HepG2 (cell line): Measurements from ENCODE around the gene VEGFA. TPM values are rescaled to one million over a fixed set of nuclear protein-coding genes. Genes with fewer than 3 reads are reported as not detected.

Source experiments
- ATAC-seq: fragments of 200-7000 bp; cut with Tn5 transposase; 3 replicates; pipeline ENCODE4 v1.9.1; 2020; ENCODE audit warnings: mild to moderate bottlenecking, moderate library complexity
- BruUV-seq: library from RNA; stranded (reverse); fragments of 400-500 nt; replicated peaks from 2 replicates; lab custom pipeline; 2021; lab: Mats Ljungman, UMichigan
- CTCF ChIA-PET: fragments of 300-600 bp; formaldehyde crosslinking; extraction: SDS; loops from one replicate; lab custom pipeline; 2021; ENCODE audit warnings: low total read pairs, inconsistent platforms, low intra/inter-chr PET ratio; lab: Yijun Ruan, JAX
- POLR2A ChIA-PET: fragments of 350-600 bp; sonication (Branson Sonifier 250); formaldehyde crosslinking; loops from one replicate; lab custom pipeline; 2020; ENCODE audit warnings: antibody characterized with exemption, inconsistent platforms; lab: Yijun Ruan, JAX
- DNase-seq: peaks from one replicate; pipeline ENCODE4 v3.0.0-alpha.2; 2015; ENCODE audit warnings: low spot score
- FAIRE-seq: peaks from 3 replicates; lab custom pipeline; 2011; peaks lifted over from hg19 to GRCh38; lab: Jason Lieb, UNC
- H2AFZ ChIP-seq: one replicate; pipeline ENCODE4 v1.6.1; 2011; ENCODE audit warnings: low read length, inconsistent platforms
- H3K27ac ChIP-seq: fragments of 300-600 bp; 3 replicates; pipeline ENCODE4 v1.8.0; 2011; ENCODE audit warnings: mixed run types, mild to moderate bottlenecking, mixed read lengths, low read length, inconsistent platforms; ENCODE audit not compliant: insufficient read depth; ENCODE audit errors: extremely low read length
- H3K27me3 ChIP-seq, 2 experiments: fragments of 200-600 bp in 1 of 2; 2 replicates in 1 of 2; 3 replicates in 1 of 2; pipeline versions ENCODE4 v1.6.0 to v1.8.0; 2011; ENCODE audit warnings: low read length in 2 of 2, mild to moderate bottlenecking in 2 of 2, moderate library complexity in 2 of 2, inconsistent platforms in 1 of 2; ENCODE audit not compliant: insufficient read depth in 2 of 2, control insufficient read depth in 1 of 2
- H3K36me3 ChIP-seq, 2 experiments: fragments of 200-600 bp in 1 of 2; replicated peaks in 1 of 2; 2 replicates in 1 of 2; 3 replicates in 1 of 2; pipeline versions ENCODE4 v1.5.1 to v1.8.0; 2011; ENCODE audit warnings: low read length in 2 of 2, inconsistent platforms in 1 of 2; ENCODE audit not compliant: insufficient read depth in 2 of 2, control insufficient read depth in 1 of 2
- H3K4me1 ChIP-seq: 2 replicates; pipeline ENCODE4 v1.5.1; 2012; ENCODE audit warnings: low read length, inconsistent platforms; ENCODE audit not compliant: insufficient read depth
- H3K4me2 ChIP-seq: 2 replicates; pipeline ENCODE4 v1.6.0; 2011; ENCODE audit warnings: low read depth, low read length, inconsistent platforms
- H3K4me3 ChIP-seq, 3 experiments: fragments of 200-600 bp in 1 of 3; sonication (generic), shearing (Covaris generic) in 1 of 3; replicated peaks in 1 of 3; 2 replicates each; pipeline ENCODE4 v1.5.1; 2011 to 2016; ENCODE audit warnings: low read length in 3 of 3, inconsistent platforms in 2 of 3, low read depth in 2 of 3, mild to moderate bottlenecking in 2 of 3, control low read depth in 1 of 3, mixed read lengths in 1 of 3; ENCODE audit not compliant: insufficient read depth in 1 of 3
- H3K79me2 ChIP-seq: one replicate; pipeline ENCODE4 v1.6.1; 2011; ENCODE audit warnings: low read length, inconsistent platforms; ENCODE audit not compliant: insufficient read depth
- H3K9ac ChIP-seq: 2 replicates; pipeline ENCODE4 v1.6.0; 2011; ENCODE audit warnings: mild to moderate bottlenecking, low read depth, low read length, inconsistent platforms; ENCODE audit not compliant: insufficient read depth
- H3K9me3 ChIP-seq: 2 replicates; pipeline ENCODE4 v1.5.1; 2012; ENCODE audit warnings: mild to moderate bottlenecking, low read length
- H4K20me1 ChIP-seq: 2 replicates; pipeline ENCODE4 v1.6.0; 2011; ENCODE audit warnings: inconsistent platforms, mild to moderate bottlenecking, low read length, moderate library complexity; ENCODE audit not compliant: insufficient read depth
- ARHGAP35 ChIP-seq: sonication (generic); formaldehyde crosslinking; IDR thresholded peaks from 2 replicates; pipeline ENCODE4 v1.9.0; 2022; ENCODE audit warnings: mild to moderate bottlenecking, inconsistent platforms, moderate library complexity, missing genetic modification reagents, borderline replicate concordance
- ATF7-NPFF ChIP-seq: sonication (generic); formaldehyde crosslinking; IDR thresholded peaks from 2 replicates; pipeline ENCODE4 v1.8.1; 2023; ENCODE audit warnings: mild to moderate bottlenecking, low read depth, missing genetic modification reagents, moderate library complexity
- ATRX ChIP-seq: sonication (generic); formaldehyde crosslinking; IDR thresholded peaks from 2 replicates; pipeline ENCODE4 v1.4.0; 2020; ENCODE audit warnings: missing genetic modification reagents, borderline replicate concordance
- CBFB ChIP-seq: sonication (generic); formaldehyde crosslinking; IDR thresholded peaks from 2 replicates; pipeline ENCODE4 v1.4.0; 2020; ENCODE audit warnings: missing genetic modification reagents
- FOXJ3 ChIP-seq: sonication (generic); formaldehyde crosslinking; IDR thresholded peaks from 2 replicates; pipeline ENCODE4 v1.4.0; 2020; ENCODE audit warnings: missing genetic modification reagents, mild to moderate bottlenecking, borderline replicate concordance
- GATAD2A ChIP-seq: IDR thresholded peaks from 2 replicates; pipeline ENCODE4 v1.6.1; 2016
- ISL2 ChIP-seq: sonication (generic); formaldehyde crosslinking; IDR thresholded peaks from 2 replicates; pipeline ENCODE4 v1.5.0; 2020; ENCODE audit warnings: missing genetic modification reagents
- JARID2 ChIP-seq: sonication (generic); formaldehyde crosslinking; IDR thresholded peaks from 2 replicates; pipeline ENCODE4 v1.8.1; 2023; ENCODE audit warnings: missing genetic modification reagents, inconsistent platforms; ENCODE audit not compliant: insufficient replicate concordance
- KDM5A ChIP-seq: fragments of 200-600 bp; sonication (generic); IDR thresholded peaks from 2 replicates; pipeline ENCODE4 v1.7.0; 2018; ENCODE audit warnings: antibody characterized with exemption, mild to moderate bottlenecking, low read length, borderline replicate concordance
- KLF9 ChIP-seq: IDR thresholded peaks from 2 replicates; pipeline ENCODE4 v1.6.1; 2016; ENCODE audit warnings: low read depth
- NCOR1 ChIP-seq: fragments of 200-600 bp; sonication (generic); IDR thresholded peaks from 2 replicates; pipeline ENCODE4 v1.7.0; 2017; ENCODE audit warnings: antibody characterized with exemption, low read length, borderline replicate concordance
- SALL2 ChIP-seq: sonication (generic); formaldehyde crosslinking; IDR thresholded peaks from 2 replicates; pipeline ENCODE4 v1.8.1; 2023; ENCODE audit warnings: mild to moderate bottlenecking, missing genetic modification reagents, inconsistent platforms
- SATB2 ChIP-seq: sonication (generic); formaldehyde crosslinking; IDR thresholded peaks from 2 replicates; pipeline ENCODE4 v1.5.0; 2020; ENCODE audit warnings: missing genetic modification reagents
- SMAD3 ChIP-seq: sonication (generic); formaldehyde crosslinking; IDR thresholded peaks from 2 replicates; pipeline ENCODE4 v1.4.0; 2020; ENCODE audit warnings: missing genetic modification reagents
- ZBTB3 ChIP-seq: sonication (generic); formaldehyde crosslinking; IDR thresholded peaks from 2 replicates; pipeline ENCODE4 v1.4.0; 2020; ENCODE audit warnings: low read depth, mild to moderate bottlenecking, moderate library complexity, missing genetic modification reagents, borderline replicate concordance
- ZBTB42 ChIP-seq: sonication (generic); formaldehyde crosslinking; IDR thresholded peaks from 2 replicates; pipeline ENCODE4 v1.5.0; 2020; ENCODE audit warnings: mild to moderate bottlenecking, missing genetic modification reagents
- ZGPAT ChIP-seq: IDR thresholded peaks from 2 replicates; pipeline ENCODE4 v1.6.1; 2016; ENCODE audit warnings: mild to moderate bottlenecking
- ZNF235 ChIP-seq: sonication (generic); formaldehyde crosslinking; IDR thresholded peaks from 2 replicates; pipeline ENCODE4 v1.8.1; 2023; ENCODE audit warnings: mild to moderate bottlenecking, missing genetic modification reagents, borderline replicate concordance
- ZNF382 ChIP-seq: sonication (generic); formaldehyde crosslinking; IDR thresholded peaks from 2 replicates; pipeline ENCODE4 v1.5.0; 2020; ENCODE audit warnings: missing genetic modification reagents, mild to moderate bottlenecking, borderline replicate concordance
- ZNF501 ChIP-seq: sonication (generic); formaldehyde crosslinking; IDR thresholded peaks from 2 replicates; pipeline ENCODE4 v1.5.1; 2020; ENCODE audit warnings: mild to moderate bottlenecking, moderate library complexity, missing genetic modification reagents
- ZNF652 ChIP-seq: IDR thresholded peaks from 2 replicates; pipeline ENCODE4 v1.6.1; 2016; ENCODE audit warnings: low read depth, borderline replicate concordance
- ZNF737 ChIP-seq: sonication (generic); formaldehyde crosslinking; IDR thresholded peaks from 2 replicates; pipeline ENCODE4 v1.5.0; 2020; ENCODE audit warnings: missing genetic modification reagents, mild to moderate bottlenecking, borderline replicate concordance
- ZNF781 ChIP-seq: sonication (generic); formaldehyde crosslinking; IDR thresholded peaks from 2 replicates; pipeline ENCODE4 v1.5.1; 2020; ENCODE audit warnings: borderline replicate concordance, mild to moderate bottlenecking, missing genetic modification reagents; ENCODE audit errors: not compliant biosample characterization
- WGBS: methylation state at CpG from one replicate; pipeline ENCODE4 v1.1.6; 2017; ENCODE audit warnings: low lambda C conversion rate; 5-methylcytosine and 5-hydroxymethylcytosine counted together
- in situ Hi-C: cut with HindIII; loops from 2 replicates; pipeline ENCODE4 v1.10.0; 2017; ENCODE audit warnings: low pct_unique_long_range_greater_than_20kb; ENCODE audit not compliant: extremely low pct_ligation_motif_present
- intact Hi-C: fragments of 100-400 bp; cut with micrococcal nuclease; formaldehyde crosslinking; loops from one replicate; pipeline ENCODE4 v1.10.0; 2022; ENCODE audit not compliant: unreplicated experiment
- polyA plus RNA-seq, 8 experiments: library from polyadenylated mRNA; depleted of rRNA in 3 of 8; stranded (reverse) in 7 of 8; unstranded in 1 of 8; fragments of >200 nt; fragmentation: Illumina TruSeq in 4 of 8; extraction: Trizol in 4 of 8; gene quantifications; 2 replicates each; pipeline versions ENCODE4 v1.2.1 to v1.2.3, GENCODE V29; 2011 to 2016; ENCODE audit warnings: low read depth in 4 of 8, missing spikeins in 1 of 8, mixed read lengths in 1 of 8; ENCODE audit not compliant: insufficient read depth in 1 of 8
- total RNA-seq, 5 experiments: library from RNA; depleted of rRNA; stranded (reverse); fragments of >200 nt; fragmentation: Illumina TruSeq; extraction: Trizol; gene quantifications; 2 replicates each; pipeline ENCODE4 v1.2.3, GENCODE V29; 2016; ENCODE audit warnings: low read depth in 1 of 5
- TF ChIP-seq, protein P1 (sequence below): sonication (generic); formaldehyde crosslinking; IDR thresholded peaks from 2 replicates; pipeline ENCODE4 v1.5.1; 2020; ENCODE audit warnings: missing genetic modification reagents, mild to moderate bottlenecking, borderline replicate concordance

VEGFA gene
- total and polyA plus RNA-seq, 2 of the 13 experiments (the other 11 are each of a cell fraction or from before 2014, with no cell fraction given), result 68.1 to 629 TPM

- peak; percentile 72 for DNase-seq
- Histone ChIP-seq H3K9me3 (no peaks in the 10 kb centered on the region), H3K27ac (no peak overlapping the region), H3K9ac (no peak overlapping the region), H3K4me2 (peak overlapping the region; percentile 26; the same call in 1 of the 2 replicates), H4K20me1 (no peaks in the 10 kb centered on the region), H3K27me3 (peaks cover 0 to 3% of the 10 kb centered on the region in 2 experiments; a peak in 2 of 5 replicates), H2AFZ (no peak overlapping the region), H3K4me1 (peaks cover 46% of the 10 kb centered on the region), H3K79me2 (no peaks in the 10 kb centered on the region), H3K36me3 (no peaks in the 10 kb centered on the region), H3K4me3 (no peak overlapping the region)
- in situ Hi-C loops (no loop called here), intact Hi-C loops (loop anchor here (1.0 kb wide), 4 partner anchors 43 to 134 kb away; no protein-coding TSS in a partner anchor)
- no TSS peak for BruUV-seq
- POLR2A ChIA-PET, result interaction anchor here (1.0 to 3.1 kb wide), 6 partner anchors 11 to 92 kb away, joined by 3 to 20 read pairs (median 4); partner anchors contain the start of gene VEGFA
- peak; percentile 99 for ATAC-seq
- FAIRE-seq, result peak; percentile 50
- WGBS, result 18% methylated on average over 4 of the region's 4 CpGs
- CTCF ChIA-PET, result interaction anchor here (1.2 to 3.6 kb wide), 4 partner anchors 42 to 135 kb away, joined by 3 to 19 read pairs (median 13); partner anchors contain the start of gene VEGFA
- no peak for TF ChIP-seq KLF9 (CRISPR knock-in tag)
- no peak for TF ChIP-seq JARID2 (CRISPR knock-in tag)
- TF ChIP-seq, protein P1, sequence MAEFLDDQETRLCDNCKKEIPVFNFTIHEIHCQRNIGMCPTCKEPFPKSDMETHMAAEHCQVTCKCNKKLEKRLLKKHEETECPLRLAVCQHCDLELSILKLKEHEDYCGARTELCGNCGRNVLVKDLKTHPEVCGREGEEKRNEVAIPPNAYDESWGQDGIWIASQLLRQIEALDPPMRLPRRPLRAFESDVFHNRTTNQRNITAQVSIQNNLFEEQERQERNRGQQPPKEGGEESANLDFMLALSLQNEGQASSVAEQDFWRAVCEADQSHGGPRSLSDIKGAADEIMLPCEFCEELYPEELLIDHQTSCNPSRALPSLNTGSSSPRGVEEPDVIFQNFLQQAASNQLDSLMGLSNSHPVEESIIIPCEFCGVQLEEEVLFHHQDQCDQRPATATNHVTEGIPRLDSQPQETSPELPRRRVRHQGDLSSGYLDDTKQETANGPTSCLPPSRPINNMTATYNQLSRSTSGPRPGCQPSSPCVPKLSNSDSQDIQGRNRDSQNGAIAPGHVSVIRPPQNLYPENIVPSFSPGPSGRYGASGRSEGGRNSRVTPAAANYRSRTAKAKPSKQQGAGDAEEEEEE (CRISPR knock-in tag), result no peak
- no peak for TF ChIP-seq FOXJ3 (CRISPR knock-in tag)
- no peak for TF ChIP-seq ATRX (CRISPR knock-in tag)
- peak; percentile 59; the same call in 1 of the 2 replicates for TF ChIP-seq GATAD2A
- no peak for TF ChIP-seq ZNF235
- peak; percentile 62; the same call in 1 of the 2 replicates for TF ChIP-seq ZNF501 (CRISPR knock-in tag)
- TF ChIP-seq ZNF382, result no peak
- TF ChIP-seq ZBTB42 (CRISPR knock-in tag), result no peak
- TF ChIP-seq SATB2, result no peak
- TF ChIP-seq ZGPAT (CRISPR knock-in tag), result peak; percentile 59
- no peak for TF ChIP-seq KDM5A
- no peak for TF ChIP-seq SMAD3
- peak; percentile 53; the same call in 1 of the 2 replicates for TF ChIP-seq CBFB (CRISPR knock-in tag)
- TF ChIP-seq ATF7-NPFF (CRISPR knock-in tag), result no peak
- TF ChIP-seq ZNF781 (CRISPR knock-in tag), result no peak
- TF ChIP-seq ZNF737 (CRISPR knock-in tag), result no peak
- TF ChIP-seq ARHGAP35 (CRISPR knock-in tag), result no peak
- no peak for TF ChIP-seq ZBTB3
- no peak for TF ChIP-seq ISL2
- TF ChIP-seq ZNF652 (CRISPR knock-in tag), result no peak
- TF ChIP-seq SALL2, result no peak
- TF ChIP-seq NCOR1, result no peak
Measured at GRCh38 chr6:43817192-43817591, 47.2 kb downstream of the VEGFA start.
